ENCODE measurements around the gene THRB.

DNA sequence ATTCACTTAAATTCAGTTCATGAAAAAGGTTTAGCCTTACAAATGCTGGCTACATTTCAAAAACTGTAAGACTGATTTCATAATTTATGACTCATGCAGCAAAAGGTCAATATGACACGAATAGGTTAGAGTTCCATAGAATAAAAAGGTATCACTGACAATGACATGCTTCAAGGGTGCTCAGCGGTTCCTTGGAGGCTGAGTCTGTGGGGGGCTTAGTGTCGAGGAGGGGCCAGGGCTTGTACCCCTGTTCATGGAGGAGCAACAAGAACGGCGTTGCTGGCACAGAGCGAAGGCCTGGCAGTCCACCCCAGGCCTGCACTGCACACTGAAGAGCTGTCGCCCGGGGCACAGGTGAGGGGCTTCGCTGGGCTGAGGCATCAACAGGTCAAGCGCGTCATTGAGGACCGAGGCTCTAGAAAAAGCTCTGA is 375.3 kb downstream of the THRB start:
- TF ChIP-seq POLR2AphosphoS5 (IDR thresholded peaks at IDR 0.05; ENCODE audit: borderline replicate concordance, low read depth, low read length) (no peak), EZH2 (IDR thresholded peaks at IDR 0.05) (no peak), FOXP2 (optimal IDR thresholded peaks at IDR 0.05; ENCODE audit: control extremely low read depth, extremely low read length, insufficient read depth) (no peak)
